Endothelial cell of umbilical vein (primary cell): ENCODE results near the gene HNRNPU. TPM values are rescaled to one million over a fixed set of nuclear protein-coding genes. Genes with fewer than 3 reads are reported as not detected.

Experiments
- BruUV-seq: library from RNA; stranded (reverse); fragments of 400-500 nt; replicated peaks from 2 replicates; lab custom pipeline; 2021; lab: Mats Ljungman, UMichigan
- CTCF ChIA-PET: fragments of 300-600, 350-600 bp; sonication (Branson Sonifier 250); formaldehyde crosslinking; loops from one replicate; lab custom pipeline; 2021; ENCODE audit warnings: antibody characterized with exemption, inconsistent platforms; lab: Charles Lee
- POLR2A ChIA-PET: fragments of 300-600, 350-600 bp; sonication (Branson Sonifier 250); formaldehyde crosslinking; loops from one replicate; lab custom pipeline; 2021; ENCODE audit warnings: antibody characterized with exemption, inconsistent platforms; lab: Charles Lee
- DNase-seq: peaks from one replicate; pipeline ENCODE4 v3.0.0-alpha.2; 2011; ENCODE audit warnings: low read depth, low spot score
- FAIRE-seq: peaks from 2 replicates; lab custom pipeline; 2011; peaks lifted over from hg19 to GRCh38; lab: Jason Lieb, UNC
- H2AFZ ChIP-seq: 2 replicates; pipeline ENCODE4 v1.6.0; 2012; ENCODE audit warnings: low read depth, low read length, control low read depth, inconsistent platforms
- H3K27ac ChIP-seq: 2 replicates; pipeline ENCODE4 v1.5.1; 2011; ENCODE audit warnings: low read depth, mild to moderate bottlenecking, control low read depth, low read length, moderate library complexity; ENCODE audit not compliant: insufficient read depth
- H3K27me3 ChIP-seq, 2 experiments: 2 replicates each; pipeline versions ENCODE4 v1.6.0 to v1.6.1; 2011; ENCODE audit warnings: low read length in 2 of 2, mixed read lengths in 1 of 2; ENCODE audit not compliant: control insufficient read depth in 2 of 2, insufficient read depth in 2 of 2
- H3K36me3 ChIP-seq, 2 experiments: 2 replicates in 1 of 2; 3 replicates in 1 of 2; pipeline ENCODE4 v1.5.1; 2011; ENCODE audit warnings: low read length in 2 of 2, mild to moderate bottlenecking in 1 of 2, moderate library complexity in 1 of 2; ENCODE audit not compliant: control insufficient read depth in 2 of 2, insufficient read depth in 2 of 2; ENCODE audit errors: extremely low read depth in 1 of 2
- H3K4me1 ChIP-seq: 3 replicates; pipeline ENCODE4 v1.5.1; 2011; ENCODE audit warnings: mild to moderate bottlenecking, low read length; ENCODE audit not compliant: control insufficient read depth, insufficient read depth; ENCODE audit errors: extremely low read depth
- H3K4me2 ChIP-seq: 2 replicates; pipeline ENCODE4 v1.6.1; 2011; ENCODE audit warnings: low read length, control low read depth, mixed read lengths; ENCODE audit not compliant: insufficient read depth
- H3K4me3 ChIP-seq, 3 experiments: fragments of 200-600 bp in 1 of 3; sonication (generic), shearing (Covaris generic) in 1 of 3; replicated peaks in 1 of 3; 2 replicates each; pipeline ENCODE4 v1.5.1; 2011 to 2016; ENCODE audit warnings: control low read depth in 3 of 3, low read length in 3 of 3, mild to moderate bottlenecking in 2 of 3, inconsistent platforms in 1 of 3, low read depth in 1 of 3, moderate library complexity in 1 of 3; ENCODE audit not compliant: insufficient read depth in 1 of 3
- H3K79me2 ChIP-seq: 2 replicates; pipeline ENCODE4 v1.6.0; 2012; ENCODE audit warnings: low read length, inconsistent platforms; ENCODE audit not compliant: control insufficient read depth, insufficient read depth
- H3K9ac ChIP-seq: replicated peaks from 2 replicates; pipeline ENCODE3; 2011; ENCODE audit warnings: low read length, control low read depth; ENCODE audit not compliant: insufficient read depth; ENCODE audit errors: extremely low read depth
- H3K9me1 ChIP-seq: replicated peaks from 3 replicates; pipeline ENCODE4 v1.6.0; 2011; ENCODE audit warnings: mild to moderate bottlenecking, low read length; ENCODE audit not compliant: control insufficient read depth, insufficient read depth; ENCODE audit errors: extremely low read depth
- H3K9me3 ChIP-seq: replicated peaks from 2 replicates; pipeline ENCODE4 v1.5.1; 2012; ENCODE audit warnings: low read length, inconsistent platforms; ENCODE audit not compliant: control insufficient read depth, insufficient read depth
- H4K20me1 ChIP-seq: replicated peaks from 2 replicates; pipeline ENCODE3; 2011; ENCODE audit warnings: mild to moderate bottlenecking, low read length; ENCODE audit not compliant: control insufficient read depth, insufficient read depth; ENCODE audit errors: extremely low read depth
- CTCF ChIP-seq, 2 donors: IDR thresholded peaks; 1 replicate in 1 of 2; 2 replicates in 1 of 2; pipeline ENCODE4 v1.5.1; 2011; ENCODE audit warnings: low read length in 2 of 2, mild to moderate bottlenecking in 2 of 2, moderate library complexity in 2 of 2, control low read depth in 1 of 2, inconsistent platforms in 1 of 2, low read depth in 1 of 2; ENCODE audit not compliant: insufficient read depth in 1 of 2; ENCODE audit errors: extremely low read depth in 1 of 2
- EZH2 ChIP-seq: IDR thresholded peaks from 2 replicates; pipeline ENCODE4 v1.6.1; 2012; ENCODE audit warnings: borderline replicate concordance, low read depth, mild to moderate bottlenecking, moderate library complexity, low read length, inconsistent platforms; ENCODE audit not compliant: severe bottlenecking
- FOS ChIP-seq: IDR thresholded peaks from 2 replicates; pipeline ENCODE4 v1.6.1; 2011; ENCODE audit warnings: mild to moderate bottlenecking, low read length, moderate library complexity, borderline replicate concordance; ENCODE audit not compliant: insufficient read depth
- GATA2 ChIP-seq: IDR thresholded peaks from 2 replicates; pipeline ENCODE4 v1.7.0; 2011; ENCODE audit warnings: low read depth, mild to moderate bottlenecking, moderate library complexity, mixed read lengths, low read length; ENCODE audit not compliant: insufficient read length, insufficient read depth
- JUN ChIP-seq: IDR thresholded peaks from 2 replicates; pipeline ENCODE4 v1.6.1; 2011; ENCODE audit warnings: borderline replicate concordance, low read depth; ENCODE audit not compliant: insufficient read length, insufficient read depth
- MAX ChIP-seq: IDR thresholded peaks from 2 replicates; pipeline ENCODE4 v1.6.1; 2011; ENCODE audit not compliant: insufficient read depth, insufficient read length
- MYC ChIP-seq: IDR thresholded peaks from one replicate; pipeline ENCODE4 v1.6.1; 2011; ENCODE audit warnings: mild to moderate bottlenecking, low read depth, low read length
- POLR2A ChIP-seq: IDR thresholded peaks from 2 replicates; pipeline ENCODE4 v1.6.1; 2012; ENCODE audit warnings: low read depth, mild to moderate bottlenecking, control low read depth, low read length
- POLR2AphosphoS5 ChIP-seq: IDR thresholded peaks from 2 replicates; pipeline ENCODE4 v1.6.1; 2012; ENCODE audit warnings: low read depth, mild to moderate bottlenecking, control low read depth, low read length, moderate library complexity; ENCODE audit not compliant: insufficient read depth
- dilution Hi-C: fragments of 300-500 bp; cut with MboI; formaldehyde crosslinking; loops from one replicate; pipeline ENCODE4 v1.15.0; 2019; ENCODE audit warnings: low sequenced_read_pairs; ENCODE audit not compliant: extremely low pct_ligation_motif_present
- intact Hi-C: fragments of 100-400 bp; cut with micrococcal nuclease; formaldehyde crosslinking; loops from one replicate; pipeline ENCODE4 v1.10.0; 2022
- polyA plus RNA-seq, 4 experiments: library from polyadenylated mRNA; depleted of rRNA in 3 of 4; stranded (reverse) in 3 of 4; unstranded in 1 of 4; fragments of >200 nt; gene quantifications; 2 replicates each; pipeline versions ENCODE4 v1.2.1 to v1.2.3, GENCODE V29; 2011 to 2012; ENCODE audit warnings: missing spikeins in 1 of 4
- total RNA-seq: library from RNA; stranded (reverse); gene quantifications from 2 replicates; pipeline ENCODE4 v1.2.3, GENCODE V29; 2021

Gene HNRNPU
- total and polyA plus RNA-seq, 2 donors (not counting 3 experiments of a cell fraction or from before 2014, with no cell fraction given), result 68.7 to 417 TPM

GRCh38 chr1:244865820-244866219 lies 1.5 kb upstream of the HNRNPU start:
- H3K36me3 ChIP-seq, result peaks cover 0 to 9% of the 10 kb centered on the region in 2 experiments
- no peaks in the 10 kb centered on the region for H3K9me3 ChIP-seq
- H2AFZ ChIP-seq, result no peak overlapping the region
- peaks cover 16% of the 10 kb centered on the region for H3K4me1 ChIP-seq
- ChIA-PET POLR2A (no interaction called here), CTCF (interaction anchor here (1.5 to 6.6 kb wide), 2 partner anchors 16 to 177 kb away, joined by 3 to 104 read pairs; no protein-coding TSS in a partner anchor)
- peaks cover 10% of the 10 kb centered on the region for H4K20me1 ChIP-seq
- TF ChIP-seq MAX (no peak), GATA2 (no peak), FOS (no peak), JUN (no peak), POLR2A (no peak), CTCF (IDR thresholded peaks at IDR 0.05; ENCODE audit: extremely low read depth in 1 of 2, insufficient read depth in 1 of 2, low read depth in 1 of 2, low read length in 2 of 2) (no peak), EZH2 (no peak), POLR2AphosphoS5 (no peak), MYC (no peak)
- no TSS peak for BruUV-seq
- no peak overlapping the region for H3K9ac ChIP-seq
- DNase-seq (no peak), FAIRE-seq (no peak)
- H3K4me3 ChIP-seq, result no peak overlapping the region
- no peaks in the 10 kb centered on the region for H3K9me1 ChIP-seq
- H3K27ac ChIP-seq, result no peak overlapping the region
- intact Hi-C loops (loop anchor here (1.0 to 2.0 kb wide), 3 partner anchors 53 to 263 kb away; no protein-coding TSS in a partner anchor), dilution Hi-C loops (no loop called here)
- no peak overlapping the region for H3K4me2 ChIP-seq
- H3K27me3 ChIP-seq, result no peaks in the 10 kb centered on the region
- H3K79me2 ChIP-seq, result peaks cover 32% of the 10 kb centered on the region
